Kidney epithelial cell (primary cell): ENCODE measurements around the gene ZNF107. TPM values are rescaled to one million over a fixed set of nuclear protein-coding genes. Genes with fewer than 3 reads are reported as not detected.

Experiments used
- DNase-seq: peaks from one replicate; pipeline ENCODE4 v3.0.0-alpha.2; 2010; ENCODE audit warnings: low read depth
- H3K27me3 ChIP-seq: 2 replicates; pipeline ENCODE4 v1.6.0; 2011; ENCODE audit warnings: low read length; ENCODE audit not compliant: control insufficient read depth, insufficient read depth
- H3K36me3 ChIP-seq: 2 replicates; pipeline ENCODE4 v1.5.1; 2011; ENCODE audit warnings: low read length; ENCODE audit not compliant: control insufficient read depth, insufficient read depth
- H3K4me3 ChIP-seq: 2 replicates; pipeline ENCODE4 v1.5.1; 2011; ENCODE audit warnings: low read depth, mild to moderate bottlenecking, control low read depth, low read length
- CTCF ChIP-seq: IDR thresholded peaks from 2 replicates; pipeline ENCODE4 v1.5.1; 2011; ENCODE audit warnings: mild to moderate bottlenecking, moderate library complexity, low read length, control low read depth, inconsistent platforms; ENCODE audit not compliant: insufficient read depth, poor library complexity, severe bottlenecking
- total RNA-seq: library from RNA; depleted of rRNA; stranded (reverse); fragments of >200 nt; gene quantifications from 2 replicates; pipeline ENCODE4 v1.2.3, GENCODE V29; 2015

ZNF107 gene
- total RNA-seq, 1 donor from 2014 or later: 4.2 TPM

GRCh38 chr7:64633401-64633800 is 32.5 kb upstream of the ZNF107 start:
- no peak overlapping the region for H3K4me3 ChIP-seq
- no peak for DNase-seq
- no peaks in the 10 kb centered on the region for H3K36me3 ChIP-seq
- no peak for TF ChIP-seq CTCF
- no peaks in the 10 kb centered on the region for H3K27me3 ChIP-seq

GRCh38 chr7:64634406-64635062 is 31.4 kb upstream of the ZNF107 start:
- Histone ChIP-seq H3K27me3 (no peaks in the 10 kb centered on the region), H3K36me3 (no peaks in the 10 kb centered on the region), H3K4me3 (no peak overlapping the region)
- no peak for TF ChIP-seq CTCF
- no peak for DNase-seq

- no peak for DNase-seq
- H3K4me3 ChIP-seq: no peak overlapping the region
- H3K36me3 ChIP-seq: no peaks in the 10 kb centered on the region
- H3K27me3 ChIP-seq: no peaks in the 10 kb centered on the region
- no peak for TF ChIP-seq CTCF
Measured at GRCh38 chr7:64636386-64636785, 29.5 kb upstream of the ZNF107 start.

- no peaks in the 10 kb centered on the region for H3K36me3 ChIP-seq
Measured at GRCh38 chr7:64637521-64638445, 28.1 kb upstream of the ZNF107 start.

GRCh38 chr7:64638822-64639221 is 27.1 kb upstream of the ZNF107 start:
- Histone ChIP-seq H3K36me3 (no peaks in the 10 kb centered on the region), H3K4me3 (no peak overlapping the region), H3K27me3 (no peaks in the 10 kb centered on the region)
- TF ChIP-seq CTCF: no peak
- DNase-seq: no peak

More at GRCh38 chr7:64637521-64638445, 28.1 kb upstream of the ZNF107 start:
- no peak for DNase-seq
- H3K27me3 ChIP-seq: no peaks in the 10 kb centered on the region
- H3K4me3 ChIP-seq: no peak overlapping the region
- TF ChIP-seq CTCF: no peak
